ENCODE measurements around the gene FMC1. TPM values are rescaled to one million over a fixed set of nuclear protein-coding genes. Genes with fewer than 3 reads are reported as not detected.

FMC1 gene
- total and polyA plus RNA-seq, 7 donors, result 16.6 to 43.5 (median 27.1) TPM

DNA sequence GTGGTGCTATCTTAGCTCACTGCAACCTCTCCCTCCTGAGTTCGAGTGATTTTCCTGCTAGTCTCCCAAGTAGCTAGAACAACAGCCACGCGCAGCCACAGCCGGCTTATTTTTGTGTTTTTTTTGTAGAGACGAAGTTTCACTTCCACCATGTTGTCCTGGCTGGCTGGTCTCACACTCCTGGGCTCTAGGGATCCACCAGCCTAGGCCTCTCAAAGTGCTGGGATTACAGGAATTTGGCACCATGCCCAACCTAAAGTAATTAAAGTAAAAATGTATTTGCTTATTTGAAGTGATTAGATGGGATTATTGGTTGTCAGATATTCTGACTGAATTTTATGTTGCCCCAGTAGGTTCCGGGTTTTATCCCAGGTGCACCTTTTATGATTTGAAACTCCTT, 41.3 kb downstream of the FMC1 start:
- no peaks in the 10 kb centered on the region for H3K27me3 ChIP-seq
- 86 to 89% methylated on average over 6 of the region's 6 CpGs for WGBS, 2 donors
- DNase-seq, result no peak
- no peak overlapping the region for H3K27ac ChIP-seq
- H3K4me1 ChIP-seq, result no peaks in the 10 kb centered on the region
- H3K9me3 ChIP-seq, result no peaks in the 10 kb centered on the region
- peaks cover 4 to 90% (median 12%) of the 10 kb centered on the region in 4 donors for H3K36me3 ChIP-seq
- intact Hi-C loops (cut with DNase I), result no loop called here
- no peak overlapping the region for H3K4me3 ChIP-seq
- TF ChIP-seq EP300 (IDR thresholded peaks at IDR 0.05) (no peak), POLR2A (IDR thresholded peaks at IDR 0.05) (no peak), POLR2AphosphoS5 (IDR thresholded peaks at IDR 0.05) (no peak)
- TF ChIP-seq, protein P1, sequence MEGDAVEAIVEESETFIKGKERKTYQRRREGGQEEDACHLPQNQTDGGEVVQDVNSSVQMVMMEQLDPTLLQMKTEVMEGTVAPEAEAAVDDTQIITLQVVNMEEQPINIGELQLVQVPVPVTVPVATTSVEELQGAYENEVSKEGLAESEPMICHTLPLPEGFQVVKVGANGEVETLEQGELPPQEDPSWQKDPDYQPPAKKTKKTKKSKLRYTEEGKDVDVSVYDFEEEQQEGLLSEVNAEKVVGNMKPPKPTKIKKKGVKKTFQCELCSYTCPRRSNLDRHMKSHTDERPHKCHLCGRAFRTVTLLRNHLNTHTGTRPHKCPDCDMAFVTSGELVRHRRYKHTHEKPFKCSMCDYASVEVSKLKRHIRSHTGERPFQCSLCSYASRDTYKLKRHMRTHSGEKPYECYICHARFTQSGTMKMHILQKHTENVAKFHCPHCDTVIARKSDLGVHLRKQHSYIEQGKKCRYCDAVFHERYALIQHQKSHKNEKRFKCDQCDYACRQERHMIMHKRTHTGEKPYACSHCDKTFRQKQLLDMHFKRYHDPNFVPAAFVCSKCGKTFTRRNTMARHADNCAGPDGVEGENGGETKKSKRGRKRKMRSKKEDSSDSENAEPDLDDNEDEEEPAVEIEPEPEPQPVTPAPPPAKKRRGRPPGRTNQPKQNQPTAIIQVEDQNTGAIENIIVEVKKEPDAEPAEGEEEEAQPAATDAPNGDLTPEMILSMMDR (IDR thresholded peaks at IDR 0.05), result no peak

DNA sequence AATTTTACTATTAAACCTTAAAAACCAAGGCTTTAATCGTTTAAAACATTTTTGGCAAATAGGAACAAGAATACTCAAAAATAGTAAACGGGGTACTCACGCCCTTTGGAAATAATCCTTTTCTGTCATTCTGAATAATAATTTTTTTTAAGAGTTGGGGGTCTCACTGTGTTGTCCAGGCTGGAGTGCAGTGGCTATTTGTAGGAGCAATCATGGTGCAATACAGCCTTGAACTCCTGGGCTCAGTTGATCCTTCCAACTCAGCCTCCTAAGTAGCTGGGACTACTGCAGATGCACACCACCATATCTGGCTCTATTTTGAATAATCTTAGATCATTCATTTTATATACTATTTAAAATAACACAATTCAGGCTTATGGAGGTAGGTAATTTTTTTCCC, 43.5 kb downstream of the FMC1 start:
- no peak overlapping the region for H3K4me3 ChIP-seq
- H3K9me3 ChIP-seq, result no peaks in the 10 kb centered on the region
- peaks cover 0 to 8% (median 0%) of the 10 kb centered on the region in 4 donors for H3K4me1 ChIP-seq
- no peak overlapping the region for H3K27ac ChIP-seq
- intact Hi-C loops (cut with DNase I), result no loop called here
- no peaks in the 10 kb centered on the region for H3K27me3 ChIP-seq
- peaks cover 0 to 88% (median 7%) of the 10 kb centered on the region in 4 donors for H3K36me3 ChIP-seq
- WGBS, 2 donors, result 95 to 96% methylated on average over 3 of the region's 3 CpGs
- DNase-seq, result no peak
- no peak for TF ChIP-seq POLR2AphosphoS5 (IDR thresholded peaks at IDR 0.05)
- TF ChIP-seq, protein P1 (IDR thresholded peaks at IDR 0.05), result no peak
- no peak for TF ChIP-seq POLR2A (IDR thresholded peaks at IDR 0.05)
- TF ChIP-seq EP300 (IDR thresholded peaks at IDR 0.05), result no peak

DNA sequence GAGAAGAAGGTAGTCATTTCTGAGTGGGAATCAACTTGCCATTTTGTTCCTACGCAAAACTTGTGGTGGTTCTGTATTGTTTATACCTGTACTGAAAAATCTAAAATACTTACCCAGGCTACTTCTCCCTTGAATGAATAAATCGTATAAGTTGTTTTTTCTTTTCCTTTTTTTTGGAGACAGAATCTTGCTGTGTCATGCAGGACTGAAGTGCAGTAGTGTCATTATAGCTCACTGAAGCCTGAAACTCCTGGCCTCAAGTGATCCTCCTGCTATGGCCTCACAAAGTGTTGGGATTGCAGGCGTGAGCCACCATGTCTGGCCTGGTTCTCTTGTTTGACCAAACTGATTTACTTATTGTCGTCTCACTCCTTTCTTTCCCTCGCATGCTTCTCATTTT, 46.5 kb downstream of the FMC1 start:
- Histone ChIP-seq H3K4me1 (peaks cover 0 to 8% (median 0%) of the 10 kb centered on the region in 4 donors), H3K36me3 (peaks cover 0 to 79% (median 2%) of the 10 kb centered on the region in 4 donors), H3K4me3 (no peak overlapping the region), H3K27ac (no peak overlapping the region), H3K9me3 (no peaks in the 10 kb centered on the region), H3K27me3 (no peaks in the 10 kb centered on the region)
- intact Hi-C loops (cut with DNase I), result no loop called here
- TF ChIP-seq, protein P1 (IDR thresholded peaks at IDR 0.05), result no peak
- no peak for TF ChIP-seq POLR2AphosphoS5 (IDR thresholded peaks at IDR 0.05)
- no peak for TF ChIP-seq POLR2A (IDR thresholded peaks at IDR 0.05)
- no peak for TF ChIP-seq EP300 (IDR thresholded peaks at IDR 0.05)
- no peak for DNase-seq
- WGBS, 2 donors, result 91 to 94% methylated on average over 5 of the region's 5 CpGs

DNA sequence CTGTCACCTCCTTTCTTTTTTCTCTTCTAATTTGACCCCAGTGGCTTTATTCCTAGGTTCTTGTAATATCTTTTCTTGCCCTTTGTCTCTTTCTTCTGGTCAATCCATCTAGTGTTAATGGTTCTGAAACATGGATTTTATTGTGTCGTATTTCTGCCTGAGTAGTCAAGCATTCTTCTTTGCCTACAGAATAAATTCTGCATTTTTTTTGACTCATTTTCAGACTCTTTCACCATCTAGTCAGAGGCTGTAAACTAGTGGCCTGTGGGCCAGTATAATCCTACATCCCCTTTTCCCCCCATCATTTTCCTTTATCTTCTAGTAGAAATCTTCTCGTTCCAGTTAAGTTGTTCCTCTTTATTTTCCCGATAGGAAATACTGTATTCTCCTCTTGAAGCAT, 48.0 kb downstream of the FMC1 start:
- peaks cover 0 to 15% (median 3%) of the 10 kb centered on the region in 4 donors for H3K4me1 ChIP-seq
- intact Hi-C loops (cut with DNase I), result no loop called here
- H3K27me3 ChIP-seq, result no peaks in the 10 kb centered on the region
- H3K4me3 ChIP-seq, result no peak overlapping the region
- WGBS, 2 donors, result 91 to 95% methylated on average over 3 of the region's 3 CpGs
- H3K27ac ChIP-seq, result no peak overlapping the region
- DNase-seq, result no peak
- TF ChIP-seq EP300 (IDR thresholded peaks at IDR 0.05), result no peak
- TF ChIP-seq POLR2AphosphoS5 (IDR thresholded peaks at IDR 0.05), result no peak
- TF ChIP-seq POLR2A (IDR thresholded peaks at IDR 0.05), result no peak
- TF ChIP-seq, protein P1 (IDR thresholded peaks at IDR 0.05), result no peak
- peaks cover 0 to 74% (median 2%) of the 10 kb centered on the region in 4 donors for H3K36me3 ChIP-seq
- no peaks in the 10 kb centered on the region for H3K9me3 ChIP-seq

DNA sequence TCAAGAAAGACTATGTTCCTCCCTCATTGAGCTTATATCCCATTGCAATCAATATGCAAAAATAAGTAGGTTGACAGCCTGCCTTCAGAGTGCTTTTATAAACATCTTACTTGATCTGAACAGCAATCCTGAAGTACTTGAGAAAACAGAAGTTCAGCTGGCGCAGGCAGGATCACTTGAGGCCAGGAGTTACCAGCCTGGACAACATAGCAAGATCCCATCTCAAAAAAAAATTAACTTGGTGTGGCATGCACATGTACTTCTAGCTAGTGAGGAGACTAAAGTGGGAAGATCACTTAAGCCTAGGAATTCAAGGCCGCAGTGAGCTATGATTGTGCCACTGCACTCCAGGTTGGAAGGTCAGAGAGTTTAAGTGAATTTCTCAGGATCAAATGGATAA, 48.6 kb downstream of the FMC1 start:
- Histone ChIP-seq H3K27ac (no peak overlapping the region), H3K27me3 (no peaks in the 10 kb centered on the region), H3K9me3 (no peaks in the 10 kb centered on the region), H3K4me3 (no peak overlapping the region), H3K36me3 (peaks cover 0 to 73% (median under 1%) of the 10 kb centered on the region in 4 donors), H3K4me1 (peaks cover 0 to 20% (median 4%) of the 10 kb centered on the region in 4 donors)
- intact Hi-C loops (cut with DNase I), result no loop called here
- no peak for TF ChIP-seq POLR2AphosphoS5 (IDR thresholded peaks at IDR 0.05)
- DNase-seq, result no peak
- 97 to 99% methylated on average over 2 of the region's 2 CpGs for WGBS, 2 donors
